ENCODE measurements around the gene PIK3C2A.

The PIK3C2A gene

GRCh38 chr11:17214338-17214737, 6.6 kb upstream of the PIK3C2A start:
- no peak for DNase-seq

- no peak for DNase-seq
Observed at GRCh38 chr11:17211286-17211685, 3.5 kb upstream of the PIK3C2A start.

GRCh38 chr11:17209939-17210245, 2.1 kb upstream of the PIK3C2A start:
- no peak for DNase-seq

- DNase-seq = no peak
Observed at GRCh38 chr11:17208257-17208999, 642 bp upstream of the PIK3C2A start.

- no peak for DNase-seq
Observed at GRCh38 chr11:17206463-17206862, 1.3 kb downstream of the PIK3C2A start.

GRCh38 chr11:17197431-17197898, 10.3 kb downstream of the PIK3C2A start:
- DNase-seq = no peak

GRCh38 chr11:17188675-17189074, 19.1 kb downstream of the PIK3C2A start:
- DNase-seq = no peak

GRCh38 chr11:17186932-17187692, 20.7 kb downstream of the PIK3C2A start:
- DNase-seq = no peak

- DNase-seq = no peak
Observed at GRCh38 chr11:17185938-17186337, 21.8 kb downstream of the PIK3C2A start.

- no peak for DNase-seq
Observed at GRCh38 chr11:17184882-17185587, 22.8 kb downstream of the PIK3C2A start.

- DNase-seq = no peak
Observed at GRCh38 chr11:17183836-17184235, 23.9 kb downstream of the PIK3C2A start.

- DNase-seq = no peak
Observed at GRCh38 chr11:17179970-17180369, 27.8 kb downstream of the PIK3C2A start.

- no peak for DNase-seq
Observed at GRCh38 chr11:17173332-17173731, 34.5 kb downstream of the PIK3C2A start.

GRCh38 chr11:17171916-17172315, 35.9 kb downstream of the PIK3C2A start:
- DNase-seq = no peak

GRCh38 chr11:17171343-17171742, 36.4 kb downstream of the PIK3C2A start:
- no peak for DNase-seq

GRCh38 chr11:17169876-17170275, 37.9 kb downstream of the PIK3C2A start:
- DNase-seq = no peak

- DNase-seq = no peak
Observed at GRCh38 chr11:17165247-17165890, 42.4 kb downstream of the PIK3C2A start.

GRCh38 chr11:17164361-17165246, 43.2 kb downstream of the PIK3C2A start:
- DNase-seq = no peak

GRCh38 chr11:17163736-17164135, 44.0 kb downstream of the PIK3C2A start:
- no peak for DNase-seq

- no peak for DNase-seq
Observed at GRCh38 chr11:17163291-17163690, 44.5 kb downstream of the PIK3C2A start.

GRCh38 chr11:17162376-17162775, 45.4 kb downstream of the PIK3C2A start:
- DNase-seq = no peak

GRCh38 chr11:17161515-17161914, 46.3 kb downstream of the PIK3C2A start:
- DNase-seq = no peak

Measured in cortex of kidney (tissue), 1 donor.